A549 (cell line): ENCODE data around the gene MYBPHL. TPM values are rescaled to one million over a fixed set of nuclear protein-coding genes. Genes with fewer than 3 reads are reported as not detected.
A peak's percentile ranks its signal among the peaks of the same experiment; 100 is the strongest.
"Not testable (repeated sequence)": the region's sequence is repeated elsewhere in the genome, so short reads cannot be mapped to it uniquely, and the experiment has no call there.

Experiments used
- ATAC-seq, 2 experiments: fragments of 200-7000 bp in 1 of 2; fragments of >200 bp in 1 of 2; cut with Nextera tagmentation in 1 of 2; cut with Tn5 transposase in 1 of 2; 3 replicates each; pipeline versions ENCODE4 v1.8.0 to v1.9.1; 2018 to 2020; ENCODE audit warnings: mild to moderate bottlenecking in 1 of 2, moderate library complexity in 1 of 2
- CTCF ChIA-PET: fragments of 300-600 bp; sonication (Branson Sonifier 250); formaldehyde crosslinking; extraction: SDS; loops from one replicate; lab custom pipeline; 2021; ENCODE audit warnings: antibody characterized with exemption, inconsistent platforms; lab: Yijun Ruan, JAX
- POLR2A ChIA-PET: fragments of 350-600 bp; formaldehyde crosslinking; extraction: SDS; loops from one replicate; lab custom pipeline; 2021; ENCODE audit warnings: antibody characterized with exemption, inconsistent platforms; lab: Yijun Ruan, JAX
- DNase-seq, 2 experiments: peaks; one replicate each; pipeline versions ENCODE4 v3.0.0 to v3.0.0-alpha.2; 2011 to 2016; ENCODE audit warnings: low read depth in 1 of 2, low spot score in 1 of 2
- FAIRE-seq: peaks from 2 replicates; lab custom pipeline; 2011; peaks lifted over from hg19 to GRCh38; lab: Jason Lieb, UNC
- H3K27ac ChIP-seq, 2 experiments: fragments of >200 bp; sonication (Bioruptor Twin); formaldehyde crosslinking; 3 replicates each; pipeline ENCODE4 v1.5.1; 2016 to 2017
- H3K4me1 ChIP-seq: fragments of >200 bp; sonication (Bioruptor Twin); formaldehyde crosslinking; 3 replicates; pipeline ENCODE4 v1.6.1; 2016
- H3K4me2 ChIP-seq: fragments of >200 bp; sonication (Bioruptor Twin); formaldehyde crosslinking; 3 replicates; pipeline ENCODE4 v1.6.1; 2016
- H3K4me3 ChIP-seq: fragments of >200 bp; sonication (Bioruptor Twin); formaldehyde crosslinking; 3 replicates; pipeline ENCODE4 v1.5.1; 2016
- H3K9me3 ChIP-seq: fragments of >200 bp; sonication (Bioruptor Twin); formaldehyde crosslinking; 3 replicates; pipeline ENCODE4 v1.6.1; 2016
- CBX2 ChIP-seq: fragments of 200-600 bp; sonication (generic); IDR thresholded peaks from 2 replicates; pipeline ENCODE4 v1.6.1; 2016; ENCODE audit warnings: low read depth, mild to moderate bottlenecking, borderline replicate concordance
- ESRRA ChIP-seq: fragments of 150-350 bp; IDR thresholded peaks from 2 replicates; pipeline ENCODE4 v1.6.1; 2014; ENCODE audit warnings: mild to moderate bottlenecking, low read length, borderline replicate concordance
- HDAC2 ChIP-seq: fragments of 200-600 bp; sonication (generic); IDR thresholded peaks from 2 replicates; pipeline ENCODE4 v1.6.1; 2016
- HOXB13 ChIP-seq: fragments of 250-450 bp; sonication (Bioruptor Pico); IDR thresholded peaks from 2 replicates; pipeline ENCODE4 v1.5.0; 2020; ENCODE audit warnings: low read depth, mild to moderate bottlenecking, moderate library complexity
- KDM5A ChIP-seq: fragments of 200-600 bp; sonication (generic); IDR thresholded peaks from 2 replicates; pipeline ENCODE4 v1.6.1; 2016; ENCODE audit warnings: antibody characterized with exemption, mild to moderate bottlenecking
- NFE2L2 ChIP-seq: fragments of 150-350 bp; conservative IDR thresholded peaks from 2 replicates; pipeline ENCODE4 v1.6.1; 2014; ENCODE audit warnings: low read length
- NPAS2 ChIP-seq: fragments of 250-450 bp; sonication (Bioruptor Pico); IDR thresholded peaks from 2 replicates; pipeline ENCODE4 v1.8.0; 2022; ENCODE audit warnings: mild to moderate bottlenecking, moderate library complexity, borderline replicate concordance
- NR3C1 ChIP-seq: fragments of >200 bp; sonication (Bioruptor Twin); formaldehyde crosslinking; IDR thresholded peaks from 3 replicates; pipeline ENCODE4 v1.6.1; 2017
- RAD21 ChIP-seq, 2 experiments: fragments of >200 bp in 1 of 2; sonication (Bioruptor Twin) in 1 of 2; formaldehyde crosslinking in 1 of 2; IDR thresholded peaks in 1 of 2; conservative IDR thresholded peaks in 1 of 2; 2 replicates in 1 of 2; 3 replicates in 1 of 2; pipeline ENCODE4 v1.6.1; 2012 to 2018; ENCODE audit warnings: inconsistent platforms in 1 of 2
- RFX5 ChIP-seq: fragments of 450-650 bp; IDR thresholded peaks from 2 replicates; pipeline ENCODE4 v1.7.1; 2014; ENCODE audit warnings: antibody characterized with exemption, mild to moderate bottlenecking, moderate library complexity
- TP53 ChIP-seq: fragments of 250-450 bp; sonication (Bioruptor Pico); IDR thresholded peaks from 2 replicates; pipeline ENCODE4 v1.5.0; 2021; ENCODE audit warnings: mild to moderate bottlenecking, moderate library complexity
- ZSCAN20 ChIP-seq: fragments of 250-450 bp; sonication (Bioruptor Pico); IDR thresholded peaks from 2 replicates; pipeline ENCODE4 v1.8.0; 2022; ENCODE audit warnings: mild to moderate bottlenecking, moderate library complexity
- WGBS: methylation state at CpG from one replicate; pipeline ENCODE4 v1.1.6; 2017; ENCODE audit errors: missing lambda C conversion rate; 5-methylcytosine and 5-hydroxymethylcytosine counted together
- polyA plus RNA-seq, 4 experiments: library from polyadenylated mRNA; depleted of rRNA in 3 of 4; stranded (reverse); fragments of >200 nt; fragmentation: RNase III in 1 of 4; extraction: RNeasy Plus Mini Kit Qiagen cat#74134 plus additional on column Dnase treatment in 1 of 4; gene quantifications; 2 replicates in 3 of 4; 3 replicates in 1 of 4; pipeline ENCODE4 v1.2.3, GENCODE V29; 2011 to 2017
- TF ChIP-seq, protein P1 (sequence below): fragments of 200-600 bp; sonication (generic); IDR thresholded peaks from 2 replicates; pipeline ENCODE4 v1.6.1; 2016; ENCODE audit warnings: antibody characterized with exemption, mild to moderate bottlenecking, moderate library complexity
- TF ChIP-seq, protein P2 (sequence below): fragments of 250-450 bp; sonication (Bioruptor Pico); IDR thresholded peaks from 2 replicates; pipeline ENCODE4 v1.5.0; 2021; ENCODE audit warnings: mild to moderate bottlenecking, moderate library complexity, borderline replicate concordance
- TF ChIP-seq, protein P3 (sequence below): fragments of >200 bp; sonication (Bioruptor Twin); formaldehyde crosslinking; IDR thresholded peaks from 2 replicates; pipeline ENCODE4 v1.6.1; 2016

MYBPHL gene
- polyA plus RNA-seq, 2 of the 4 experiments (the other 2 are of a cell fraction), result not detected

DNA sequence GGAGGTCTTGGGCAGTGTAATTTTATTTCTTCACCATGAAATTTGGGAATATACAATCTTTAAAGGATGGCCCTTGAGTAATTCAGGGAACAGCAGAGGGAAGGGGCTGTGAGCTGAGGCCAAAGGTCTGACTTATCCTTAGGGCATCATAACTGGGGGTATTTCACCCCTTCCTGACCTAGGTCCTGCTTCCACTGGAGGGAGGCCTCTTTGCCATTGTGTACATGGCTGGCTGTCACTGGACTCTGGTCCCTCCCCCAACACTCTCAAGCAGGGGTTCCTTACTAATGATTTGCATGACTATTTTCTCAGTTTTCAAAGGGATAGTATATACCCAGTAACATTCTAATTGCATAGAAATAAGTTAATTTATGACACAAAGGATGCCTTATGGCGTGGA lies 16.7 kb downstream of the MYBPHL start:
- FAIRE-seq (no peak), DNase-seq (no peak), ATAC-seq (no peak)
- no peaks in the 10 kb centered on the region for H3K4me1 ChIP-seq
- ChIA-PET CTCF (no interaction called here), POLR2A (no interaction called here)
- H3K27ac ChIP-seq, result no peak overlapping the region
- H3K9me3 ChIP-seq, result no peaks in the 10 kb centered on the region
- WGBS, result 83% methylated on average over 1 of the region's 1 CpG
- no peak overlapping the region for H3K4me3 ChIP-seq
- H3K4me2 ChIP-seq, result no peak overlapping the region
- TF ChIP-seq ZSCAN20 (no peak), RAD21 (conservative IDR thresholded peaks at IDR 0.05 in 1 of 2, IDR thresholded peaks at IDR 0.05 in 1 of 2) (no peak), HDAC2 (no peak), TP53 (CRISPR knock-in tag) (no peak), NPAS2 (no peak), KDM5A (no peak), ESRRA (no peak)
- TF ChIP-seq, protein P1, sequence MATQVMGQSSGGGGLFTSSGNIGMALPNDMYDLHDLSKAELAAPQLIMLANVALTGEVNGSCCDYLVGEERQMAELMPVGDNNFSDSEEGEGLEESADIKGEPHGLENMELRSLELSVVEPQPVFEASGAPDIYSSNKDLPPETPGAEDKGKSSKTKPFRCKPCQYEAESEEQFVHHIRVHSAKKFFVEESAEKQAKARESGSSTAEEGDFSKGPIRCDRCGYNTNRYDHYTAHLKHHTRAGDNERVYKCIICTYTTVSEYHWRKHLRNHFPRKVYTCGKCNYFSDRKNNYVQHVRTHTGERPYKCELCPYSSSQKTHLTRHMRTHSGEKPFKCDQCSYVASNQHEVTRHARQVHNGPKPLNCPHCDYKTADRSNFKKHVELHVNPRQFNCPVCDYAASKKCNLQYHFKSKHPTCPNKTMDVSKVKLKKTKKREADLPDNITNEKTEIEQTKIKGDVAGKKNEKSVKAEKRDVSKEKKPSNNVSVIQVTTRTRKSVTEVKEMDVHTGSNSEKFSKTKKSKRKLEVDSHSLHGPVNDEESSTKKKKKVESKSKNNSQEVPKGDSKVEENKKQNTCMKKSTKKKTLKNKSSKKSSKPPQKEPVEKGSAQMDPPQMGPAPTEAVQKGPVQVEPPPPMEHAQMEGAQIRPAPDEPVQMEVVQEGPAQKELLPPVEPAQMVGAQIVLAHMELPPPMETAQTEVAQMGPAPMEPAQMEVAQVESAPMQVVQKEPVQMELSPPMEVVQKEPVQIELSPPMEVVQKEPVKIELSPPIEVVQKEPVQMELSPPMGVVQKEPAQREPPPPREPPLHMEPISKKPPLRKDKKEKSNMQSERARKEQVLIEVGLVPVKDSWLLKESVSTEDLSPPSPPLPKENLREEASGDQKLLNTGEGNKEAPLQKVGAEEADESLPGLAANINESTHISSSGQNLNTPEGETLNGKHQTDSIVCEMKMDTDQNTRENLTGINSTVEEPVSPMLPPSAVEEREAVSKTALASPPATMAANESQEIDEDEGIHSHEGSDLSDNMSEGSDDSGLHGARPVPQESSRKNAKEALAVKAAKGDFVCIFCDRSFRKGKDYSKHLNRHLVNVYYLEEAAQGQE, result no peak
- TF ChIP-seq, protein P2, sequence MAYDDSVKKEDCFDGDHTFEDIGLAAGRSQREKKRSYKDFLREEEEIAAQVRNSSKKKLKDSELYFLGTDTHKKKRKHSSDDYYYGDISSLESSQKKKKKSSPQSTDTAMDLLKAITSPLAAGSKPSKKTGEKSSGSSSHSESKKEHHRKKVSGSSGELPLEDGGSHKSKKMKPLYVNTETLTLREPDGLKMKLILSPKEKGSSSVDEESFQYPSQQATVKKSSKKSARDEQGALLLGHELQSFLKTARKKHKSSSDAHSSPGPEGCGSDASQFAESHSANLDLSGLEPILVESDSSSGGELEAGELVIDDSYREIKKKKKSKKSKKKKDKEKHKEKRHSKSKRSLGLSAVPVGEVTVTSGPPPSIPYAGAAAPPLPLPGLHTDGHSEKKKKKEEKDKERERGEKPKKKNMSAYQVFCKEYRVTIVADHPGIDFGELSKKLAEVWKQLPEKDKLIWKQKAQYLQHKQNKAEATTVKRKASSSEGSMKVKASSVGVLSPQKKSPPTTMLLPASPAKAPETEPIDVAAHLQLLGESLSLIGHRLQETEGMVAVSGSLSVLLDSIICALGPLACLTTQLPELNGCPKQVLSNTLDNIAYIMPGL (CRISPR knock-in tag), result no peak

DNA sequence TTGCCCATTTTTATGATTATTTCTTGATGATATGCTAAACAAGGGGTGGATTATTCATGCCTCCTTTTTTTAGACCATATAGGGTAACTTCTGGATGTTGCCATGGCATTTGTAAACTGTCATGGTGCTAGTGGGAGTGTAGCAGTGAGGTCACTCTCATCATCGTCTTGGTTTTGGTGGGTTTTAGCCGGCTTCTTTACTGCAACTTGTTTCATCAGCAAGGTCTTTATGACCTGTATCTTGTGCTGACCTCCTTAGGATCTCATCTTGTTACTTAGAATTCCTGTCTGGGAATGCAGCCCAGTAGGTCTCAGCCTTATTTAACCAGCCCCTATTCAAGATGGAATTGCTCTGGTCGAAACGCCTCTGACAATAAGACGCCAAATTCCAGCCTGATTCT lies 20.0 kb downstream of the MYBPHL start:
- DNase-seq, ATAC-seq, H3K4me2 ChIP-seq, FAIRE-seq, CTCF ChIA-PET, POLR2A ChIA-PET, H3K4me3 ChIP-seq, H3K9me3 ChIP-seq, H3K27ac ChIP-seq: not testable (repeated sequence)
- 87% methylated on average over 5 of the region's 5 CpGs for WGBS
- H3K4me1 ChIP-seq, result peaks cover 11% of the 10 kb centered on the region; the same call in 2 of the 3 replicates

DNA sequence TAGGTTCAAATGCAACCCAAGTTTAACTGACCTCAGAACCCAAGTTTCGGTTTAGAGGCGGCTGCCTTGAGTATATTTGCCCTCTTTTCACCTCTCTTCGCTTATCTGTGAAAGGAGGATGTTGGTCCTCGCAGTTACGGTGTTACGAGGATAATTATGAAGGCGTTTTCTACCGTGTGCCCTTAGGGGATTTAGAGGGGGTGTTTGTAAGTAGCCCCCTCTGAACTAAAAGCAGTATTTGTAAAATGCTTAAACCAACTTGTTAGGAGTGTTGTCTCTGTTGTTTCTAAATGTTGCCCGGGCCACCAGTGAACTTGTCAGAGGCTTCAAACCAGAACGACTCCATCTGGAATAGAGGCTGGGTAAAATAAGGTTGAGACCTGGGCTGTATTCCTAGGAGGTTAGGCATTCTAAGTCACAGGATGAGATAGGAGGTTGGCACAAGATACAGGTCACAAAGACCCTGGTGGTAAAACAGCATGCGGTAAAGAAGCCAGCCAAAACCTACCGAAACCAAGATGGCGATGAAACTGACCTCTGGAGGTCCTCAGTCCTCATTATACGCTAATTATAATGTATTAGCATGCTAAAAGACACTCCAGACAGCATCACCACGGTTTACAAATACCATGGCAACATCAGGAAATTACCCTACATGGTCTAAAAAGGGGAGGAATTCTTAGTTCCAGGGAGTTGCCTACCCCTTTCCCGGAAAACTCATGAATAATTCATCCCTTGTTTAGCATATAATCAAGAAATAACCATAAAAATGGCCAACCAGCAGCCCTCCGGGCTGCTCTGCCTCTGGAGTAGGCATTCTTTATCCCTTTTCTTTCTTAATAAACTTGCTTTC lies 22.8 kb downstream of the MYBPHL start:
- FAIRE-seq (no peak), ATAC-seq (no peak), DNase-seq (no peak)
- peaks cover 13% of the 10 kb centered on the region; the same call in 2 of the 3 replicates for H3K4me1 ChIP-seq
- H3K4me3 ChIP-seq, result peak overlapping the region; percentile 86
- no peaks in the 10 kb centered on the region for H3K9me3 ChIP-seq
- peak overlapping the region; percentile 73 for H3K4me2 ChIP-seq
- H3K27ac ChIP-seq, result peak overlapping the region; percentile 85 to 98
- TF ChIP-seq ZSCAN20 (no peak), RAD21 (conservative IDR thresholded peaks at IDR 0.05 in 1 of 2, IDR thresholded peaks at IDR 0.05 in 1 of 2) (no peak), HOXB13 (CRISPR knock-in tag) (no peak), CBX2 (no peak), ESRRA (no peak), KDM5A (no peak), NPAS2 (no peak), NFE2L2 (no peak), RFX5 (no peak), NR3C1 (no peak)
- TF ChIP-seq, protein P3, sequence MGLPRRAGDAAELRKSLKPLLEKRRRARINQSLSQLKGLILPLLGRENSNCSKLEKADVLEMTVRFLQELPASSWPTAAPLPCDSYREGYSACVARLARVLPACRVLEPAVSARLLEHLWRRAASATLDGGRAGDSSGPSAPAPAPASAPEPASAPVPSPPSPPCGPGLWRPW, result no peak
- ChIA-PET POLR2A (interaction anchor here (1.6 kb wide), 1 partner anchor 9 kb away, joined by 6 read pairs; no protein-coding TSS in a partner anchor), CTCF (interaction anchor here (1.7 to 2.3 kb wide), 2 partner anchors 20 to 114 kb away, joined by 6 to 18 read pairs; partner anchors contain the start of gene SORT1)
- WGBS, result 87% methylated on average over 17 of the region's 17 CpGs
